ENCODE results near the gene ACTL7B. TPM values are rescaled to one million over a fixed set of nuclear protein-coding genes. Genes with fewer than 3 reads are reported as not detected.
"Not testable (repeated sequence)": the region's sequence is repeated elsewhere in the genome, so short reads cannot be mapped to it uniquely, and the experiment has no call there.

Gene ACTL7B
- total RNA-seq, 1 experiment from 2014 or later = not detected

DNA sequence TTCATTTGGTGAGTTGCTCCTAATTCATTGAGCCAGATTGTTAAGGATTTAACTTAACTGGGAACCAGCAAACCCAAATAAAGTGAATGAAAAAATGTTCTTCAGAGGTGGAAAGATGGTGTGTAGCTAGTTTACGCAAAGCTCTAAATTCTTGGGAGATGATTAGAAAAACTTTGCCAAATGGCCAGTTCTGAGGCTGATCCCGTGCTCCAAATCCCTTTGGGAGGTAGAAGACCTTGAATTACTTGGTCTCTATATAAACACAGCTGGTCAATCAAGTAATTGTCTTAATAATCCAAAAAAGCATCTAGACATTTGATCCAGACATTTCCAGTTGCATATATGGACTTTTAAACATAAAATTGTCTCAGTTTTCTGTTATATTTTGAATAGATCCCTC lies 11.4 kb downstream of the ACTL7B start:
- no peak for DNase-seq (ENCODE audit: low spot score)

DNA sequence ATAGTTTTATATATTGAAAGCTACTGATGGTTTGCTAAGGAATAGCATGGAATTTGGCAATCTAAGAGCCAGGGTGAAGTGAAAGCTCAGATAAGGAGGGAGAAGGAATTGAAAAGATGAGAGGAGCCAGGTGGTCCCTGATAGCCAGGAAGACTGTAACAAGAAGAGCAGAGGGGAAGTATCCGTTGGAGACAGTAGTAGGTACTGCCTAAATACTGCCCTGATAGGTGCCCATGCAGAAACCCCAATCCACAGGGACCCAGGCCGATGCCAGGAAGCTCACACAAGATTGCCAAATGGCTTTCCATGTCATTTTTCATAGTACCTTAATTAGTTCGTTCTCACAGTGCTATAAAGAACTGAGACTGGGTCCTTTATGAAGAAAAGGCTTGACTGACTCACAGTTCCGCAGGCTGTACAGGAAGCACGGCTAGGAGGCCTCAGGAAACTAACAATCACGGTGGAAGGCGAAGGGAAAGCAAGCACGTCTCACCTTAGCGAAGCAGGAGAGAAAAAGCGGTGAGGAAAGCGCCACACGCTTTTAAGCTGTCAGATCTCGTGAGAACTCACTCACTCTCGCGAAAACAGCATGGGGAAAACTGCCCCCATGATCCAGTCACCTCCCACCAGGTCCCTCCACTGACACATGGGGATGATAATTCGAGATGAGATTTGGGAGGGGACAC lies 13.0 kb downstream of the ACTL7B start:
- no peak for DNase-seq (ENCODE audit: low spot score)

DNA sequence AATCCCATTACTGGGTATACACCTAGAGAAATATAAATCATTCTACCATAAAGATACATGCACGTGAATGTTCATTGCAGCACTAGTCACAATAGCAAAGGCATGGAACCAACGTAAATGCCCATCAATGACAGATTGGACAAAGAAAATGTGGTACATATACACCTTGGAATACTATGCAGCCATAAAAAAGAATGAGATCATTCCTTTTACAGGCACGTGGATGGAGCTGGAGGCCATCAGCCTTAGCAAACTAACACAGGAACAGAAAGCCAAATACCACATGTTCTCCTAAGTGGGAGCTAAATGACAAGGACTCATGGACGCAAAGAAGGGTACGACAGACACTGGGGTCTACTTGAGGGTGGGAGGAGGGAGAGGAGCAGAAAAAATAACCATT lies 16.2 kb downstream of the ACTL7B start:
- DNase-seq (ENCODE audit: low spot score) = not testable (repeated sequence)

DNA sequence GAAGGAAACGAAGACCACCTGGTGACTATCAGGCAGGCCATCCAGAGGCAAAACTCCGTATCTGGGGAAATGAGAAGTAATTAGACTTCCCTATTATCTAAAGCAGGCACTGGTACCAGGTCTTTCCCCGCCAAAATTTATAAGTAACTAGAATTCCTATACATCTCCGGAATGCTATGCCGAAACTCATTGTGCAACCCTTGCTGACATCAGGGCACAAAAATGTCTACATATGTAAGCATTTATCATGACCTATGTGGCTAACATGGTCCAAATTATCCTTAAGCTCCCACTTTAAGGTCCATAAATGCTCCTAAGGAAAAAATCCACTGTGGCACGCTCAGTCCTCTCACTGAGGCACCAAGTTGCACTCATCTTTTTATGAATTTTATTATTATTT lies 17.8 kb downstream of the ACTL7B start:
- no peak for DNase-seq (ENCODE audit: low spot score)

DNA sequence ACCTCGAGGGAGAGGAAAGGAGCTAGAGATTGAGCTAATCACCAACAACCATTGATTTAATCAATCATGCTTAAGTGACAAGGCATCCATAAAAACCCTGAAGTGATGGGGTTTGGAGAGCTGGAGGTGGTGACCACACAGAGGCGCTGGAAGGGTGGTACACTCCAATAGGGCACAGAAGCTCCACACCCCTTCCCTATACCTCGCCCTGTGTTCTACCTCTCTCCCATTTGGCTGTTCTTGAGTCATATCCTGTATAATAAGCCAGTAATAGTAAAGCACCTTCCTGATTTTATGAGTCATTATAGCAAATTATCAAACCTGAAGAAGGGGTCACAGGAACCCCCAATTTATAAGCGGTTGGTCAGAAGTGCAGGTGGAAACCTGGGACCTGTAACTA lies 18.3 kb downstream of the ACTL7B start:
- DNase-seq (ENCODE audit: low spot score) = no peak

DNA sequence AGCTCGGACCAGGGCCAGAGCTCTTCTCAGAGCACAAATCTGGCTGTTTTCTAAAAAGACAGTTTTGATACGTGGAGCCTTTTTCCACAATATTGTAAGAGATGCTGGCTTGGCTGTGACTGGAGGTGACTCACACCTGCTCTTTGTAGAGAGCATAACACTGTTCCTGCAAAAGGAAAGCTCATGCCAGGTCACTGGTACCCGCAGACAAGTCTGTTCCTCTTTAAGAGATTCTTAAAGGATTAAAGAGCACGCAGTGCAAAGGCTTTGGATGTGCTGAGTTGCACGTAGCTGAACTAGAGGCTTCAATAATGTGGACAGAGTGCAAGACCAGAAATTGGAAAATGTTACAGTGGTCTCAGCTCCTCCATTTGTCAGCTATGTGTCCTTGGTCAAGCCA lies 19.0 kb downstream of the ACTL7B start:
- DNase-seq (ENCODE audit: low spot score) = no peak

DNA sequence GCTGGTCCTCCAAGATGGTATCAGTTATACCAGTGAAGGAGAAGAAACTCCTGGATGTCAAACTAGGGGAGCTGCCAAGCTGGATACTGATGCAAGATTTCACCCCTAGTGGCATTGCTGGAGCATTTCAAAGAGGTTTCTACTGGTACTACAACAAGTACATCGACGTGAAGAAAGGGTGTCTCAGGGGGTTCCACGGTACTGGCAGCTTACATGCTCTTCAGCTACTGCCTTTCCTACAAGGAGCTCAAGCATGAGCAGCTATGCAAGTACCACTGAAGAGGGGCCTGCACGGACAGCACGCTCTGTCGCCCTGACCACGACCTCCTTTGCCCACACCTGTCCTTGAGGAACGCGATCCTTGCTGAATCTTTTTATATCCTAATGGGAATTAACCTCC lies 19.5 kb downstream of the ACTL7B start:
- DNase-seq (ENCODE audit: low spot score) = no peak

DNA sequence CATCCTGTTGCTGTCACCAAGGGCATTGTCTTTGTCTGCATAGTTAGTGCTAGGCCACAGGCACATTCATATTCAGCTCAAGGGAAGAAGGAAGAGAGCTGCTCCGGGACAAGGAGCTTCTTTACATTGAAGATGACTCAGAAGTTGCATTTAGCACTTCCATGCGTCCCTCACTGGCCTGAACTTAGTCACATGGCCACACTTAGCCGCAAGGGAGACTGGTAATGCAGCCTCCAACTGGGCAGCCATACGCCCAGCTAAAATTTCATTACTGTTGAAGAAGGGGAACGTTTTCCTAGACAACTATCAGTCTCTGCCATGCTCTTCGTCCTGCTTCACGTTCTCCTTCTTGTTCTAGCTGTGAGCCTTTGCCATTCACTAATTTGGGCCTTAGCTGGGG lies 20.0 kb downstream of the ACTL7B start:
- DNase-seq (ENCODE audit: low spot score) = no peak

DNA sequence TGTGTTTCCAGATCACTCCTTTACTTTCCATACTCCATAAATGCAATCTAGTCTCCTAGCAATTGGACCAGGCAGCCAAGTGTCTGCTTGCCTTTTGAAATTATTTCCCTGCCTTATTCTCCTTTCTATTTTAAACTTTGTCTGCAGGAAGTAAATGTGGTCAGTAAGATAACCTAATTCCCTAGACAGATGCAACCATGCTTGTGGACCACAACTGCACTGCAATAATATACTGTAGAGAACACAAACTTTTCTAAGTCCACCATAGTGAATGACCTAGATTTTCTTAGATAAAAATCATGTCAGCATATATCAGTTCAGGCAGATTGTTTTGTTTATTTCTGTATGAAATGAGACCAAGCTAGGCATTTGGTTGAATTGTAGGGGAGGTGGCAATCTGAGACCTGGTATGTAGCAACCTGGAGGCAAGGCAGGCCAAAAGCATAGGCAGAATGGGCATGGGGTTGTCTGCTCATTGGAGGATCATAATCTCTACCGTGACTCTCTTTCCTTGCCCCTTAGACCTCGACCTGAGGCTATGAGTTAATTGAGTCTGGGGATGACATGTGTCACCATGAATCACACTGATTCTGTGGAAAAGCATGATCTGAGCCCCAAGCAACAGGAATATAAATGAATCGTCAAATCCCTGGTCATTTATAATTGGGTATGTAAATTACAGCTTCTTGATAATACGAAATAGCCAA lies 20.7 kb downstream of the ACTL7B start:
- DNase-seq (ENCODE audit: low spot score) = no peak

DNA sequence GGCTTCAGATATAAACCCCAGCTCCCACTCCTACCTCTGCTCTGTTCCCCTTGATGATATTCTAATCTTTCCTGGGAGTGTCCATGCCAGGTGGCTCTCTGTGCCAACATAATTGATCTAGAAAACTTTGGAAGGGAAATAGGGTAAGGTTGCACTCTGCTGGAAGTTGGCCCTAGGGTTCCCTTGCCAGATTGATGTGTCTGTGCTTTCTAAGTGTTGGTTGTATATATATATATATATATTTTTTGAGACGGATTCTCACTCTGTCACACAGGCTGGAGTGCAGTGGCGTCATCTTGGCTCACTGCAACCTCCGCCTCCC lies 23.6 kb downstream of the ACTL7B start:
- DNase-seq (ENCODE audit: low spot score) = no peak

DNA sequence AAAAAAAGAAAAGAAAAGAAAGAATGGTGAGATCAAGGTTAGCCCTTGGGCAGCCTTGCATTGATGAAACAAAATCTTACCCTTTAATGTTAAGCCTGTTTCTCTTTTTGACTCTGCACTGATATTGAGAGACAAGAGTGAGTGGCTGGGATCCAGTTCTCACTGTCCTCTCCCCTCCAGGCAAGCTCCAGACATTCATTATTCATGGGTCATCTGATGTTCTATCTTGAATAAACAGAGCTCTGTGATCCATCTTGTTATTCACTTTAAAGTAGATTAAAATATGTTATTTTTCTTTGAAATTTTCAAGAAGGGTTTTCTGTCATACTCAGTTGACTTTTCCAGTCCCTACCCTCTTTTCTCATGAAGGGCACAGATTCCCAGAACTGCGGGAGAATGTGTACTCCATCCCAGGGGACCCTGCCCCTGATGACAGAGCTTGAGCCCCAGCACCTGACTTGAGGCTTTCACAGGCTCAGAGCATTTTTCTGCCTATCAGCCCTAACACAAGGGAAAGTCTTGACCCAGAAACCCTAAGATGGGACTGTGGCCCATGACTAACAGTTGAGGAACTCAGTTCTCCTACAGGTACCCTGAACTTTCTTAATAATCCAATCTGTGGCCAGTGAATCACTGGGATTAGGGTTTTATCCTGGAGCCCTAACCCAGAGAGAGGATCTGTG lies 24.1 kb downstream of the ACTL7B start:
- no peak for DNase-seq (ENCODE audit: low spot score)

DNA sequence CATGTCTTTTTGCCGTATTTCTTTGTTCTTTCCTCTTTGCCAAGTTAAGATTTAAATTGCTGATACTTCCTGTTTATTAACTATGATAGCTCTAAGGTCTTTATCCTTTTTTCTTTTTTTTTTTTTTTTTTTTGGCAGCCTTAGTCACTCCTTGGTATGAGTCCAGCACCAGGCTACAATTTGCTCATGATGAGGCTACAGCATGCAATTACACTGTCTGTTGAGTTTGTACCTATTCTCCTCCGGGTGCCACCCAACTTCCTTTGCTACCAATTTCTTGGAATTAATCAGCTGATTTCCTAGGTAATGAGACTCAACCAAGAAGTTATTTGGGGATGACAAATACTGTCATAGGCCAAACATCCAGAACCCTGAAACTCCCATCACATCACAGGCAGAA lies 25.5 kb downstream of the ACTL7B start:
- DNase-seq (ENCODE audit: low spot score) = no peak

DNA sequence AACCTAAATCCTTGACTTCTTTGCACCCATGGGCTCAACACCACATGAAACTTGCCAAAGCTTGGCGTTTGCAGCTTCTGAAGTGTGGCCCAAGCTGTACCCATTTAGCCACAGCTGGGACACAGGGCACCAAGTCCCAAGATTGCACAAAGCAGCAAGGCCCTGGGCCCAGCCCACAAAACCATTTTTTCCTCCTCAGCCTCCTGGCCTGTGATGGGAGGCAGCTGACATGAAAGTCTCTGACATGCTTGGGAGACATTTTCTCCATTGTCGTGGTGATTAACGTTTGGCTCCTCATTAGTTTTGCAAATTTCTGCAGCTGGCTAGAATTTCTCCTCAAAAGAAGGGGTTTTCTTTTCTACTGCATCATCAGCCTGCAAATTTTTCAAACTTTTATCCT lies 32.0 kb downstream of the ACTL7B start:
- DNase-seq (ENCODE audit: low spot score) = no peak

DNA sequence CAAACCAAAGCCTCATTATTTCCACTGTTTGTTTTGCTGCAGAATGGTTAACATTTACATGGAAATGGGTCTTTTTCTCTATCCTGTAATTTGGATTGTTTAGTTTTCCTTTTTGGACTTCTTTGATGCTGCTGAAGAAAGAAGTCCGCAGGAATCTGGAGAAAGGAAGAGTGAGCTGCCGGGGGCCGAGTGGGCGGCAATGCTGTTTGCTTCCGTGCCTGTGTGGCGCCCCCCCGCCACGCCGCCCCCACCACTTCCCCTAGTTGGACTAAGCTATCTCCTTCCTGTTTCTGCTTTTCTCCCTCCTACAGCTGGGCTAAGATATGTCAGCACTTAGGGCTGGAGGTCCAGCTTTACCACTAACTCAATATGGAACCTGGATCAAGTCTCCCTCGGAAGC lies 39.7 kb downstream of the ACTL7B start:
- DNase-seq (ENCODE audit: low spot score) = no peak

DNA sequence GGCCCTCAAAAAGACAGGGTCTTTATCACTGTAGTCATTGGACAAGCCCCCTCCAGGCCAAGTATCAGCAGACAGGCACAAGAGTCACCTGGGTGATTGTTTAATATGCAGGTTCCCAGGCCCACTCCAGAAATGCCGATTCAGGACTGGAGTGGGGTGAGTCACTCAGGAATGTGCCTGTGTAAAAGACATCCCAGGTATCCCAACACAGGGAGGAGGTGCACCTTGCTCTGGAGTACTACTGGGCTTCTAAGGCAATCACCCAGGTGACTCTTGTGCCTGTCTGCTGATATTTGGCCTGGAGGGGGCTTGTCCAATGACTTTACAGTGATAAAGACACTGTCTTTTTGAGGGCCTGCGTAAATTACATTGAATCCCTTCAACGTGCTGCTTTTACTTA lies 40.6 kb downstream of the ACTL7B start:
- DNase-seq (ENCODE audit: low spot score) = no peak

DNA sequence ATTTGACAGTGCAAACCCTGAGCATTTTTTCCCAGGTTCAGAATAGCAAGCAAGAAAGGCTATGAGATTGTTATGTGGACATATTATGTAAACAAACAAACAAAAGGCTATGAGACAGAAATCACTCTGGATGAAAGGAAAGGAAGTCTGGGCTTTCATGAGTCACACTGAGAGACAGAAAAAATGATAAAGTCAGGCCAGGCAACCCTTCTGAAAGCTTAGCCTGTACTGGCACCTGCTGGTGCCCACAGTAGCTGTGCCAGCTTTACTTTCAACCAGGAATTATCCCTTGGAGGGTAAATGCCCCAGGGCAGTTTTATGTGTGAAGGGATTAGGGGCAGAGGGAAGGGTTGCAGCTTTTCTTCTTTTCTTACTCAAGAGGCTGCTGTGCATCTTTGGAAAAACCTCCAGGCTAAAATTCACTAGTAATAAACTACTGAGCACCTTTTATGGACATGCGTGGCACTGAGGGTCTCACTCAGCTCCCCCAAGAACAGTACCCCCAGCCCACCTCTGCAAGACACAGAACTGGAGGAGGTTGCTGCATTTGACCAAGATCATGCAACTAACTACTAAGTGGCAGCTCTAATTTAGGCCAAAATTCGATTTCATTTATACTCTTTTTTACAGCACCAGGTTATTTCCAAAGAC lies 41.7 kb downstream of the ACTL7B start:
- DNase-seq (ENCODE audit: low spot score) = peak; percentile 65

DNA sequence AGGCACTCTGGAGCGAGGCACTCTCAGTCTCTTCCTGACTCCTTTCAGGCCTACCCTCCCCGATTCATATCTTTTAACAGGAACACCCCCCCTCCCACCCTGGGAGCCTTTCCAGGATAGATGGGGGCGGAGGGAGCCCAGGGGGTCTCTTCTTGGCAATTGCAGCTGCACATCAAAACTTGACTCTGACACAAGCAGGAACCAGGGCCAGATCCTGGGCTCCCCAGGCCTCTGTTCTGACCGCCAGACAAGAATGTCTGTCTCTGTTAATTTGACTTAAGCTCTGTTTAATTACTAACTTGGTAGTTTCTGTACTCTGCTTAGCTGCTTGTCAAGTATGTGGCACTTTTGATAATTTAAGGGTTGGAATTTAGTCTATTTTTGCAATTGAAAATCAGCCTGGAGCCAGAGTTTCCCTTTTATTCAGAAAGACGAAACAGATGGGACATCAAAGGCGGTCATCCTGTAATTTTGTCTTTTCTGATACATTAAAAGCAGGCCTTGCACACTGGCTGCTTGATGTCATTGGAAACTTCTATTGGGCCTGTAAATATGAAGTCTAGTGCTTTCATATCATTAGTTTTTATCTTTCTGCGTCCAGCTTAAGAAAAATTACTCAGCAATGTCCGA lies 43.3 kb downstream of the ACTL7B start:
- no peak for DNase-seq (ENCODE audit: low spot score)

DNA sequence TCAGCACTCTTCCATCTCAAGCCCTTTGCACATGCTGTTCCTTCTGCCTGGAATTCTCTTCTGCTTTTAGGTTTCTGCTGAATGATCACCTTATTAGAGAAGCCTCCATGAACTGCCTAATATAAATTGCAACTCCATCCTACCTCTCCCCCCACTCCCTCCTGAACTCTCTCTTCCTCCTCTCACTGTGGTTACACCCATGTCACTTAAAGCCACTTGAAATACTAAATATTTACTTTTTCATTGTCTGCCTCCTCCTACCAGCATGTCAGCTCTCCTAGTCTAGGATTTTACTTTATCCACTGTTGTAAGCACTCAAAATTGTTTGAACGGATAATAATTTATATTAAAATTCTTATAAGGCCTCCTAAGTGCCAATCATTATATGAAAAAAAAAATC lies 43.8 kb downstream of the ACTL7B start:
- no peak for DNase-seq (ENCODE audit: low spot score)

DNA sequence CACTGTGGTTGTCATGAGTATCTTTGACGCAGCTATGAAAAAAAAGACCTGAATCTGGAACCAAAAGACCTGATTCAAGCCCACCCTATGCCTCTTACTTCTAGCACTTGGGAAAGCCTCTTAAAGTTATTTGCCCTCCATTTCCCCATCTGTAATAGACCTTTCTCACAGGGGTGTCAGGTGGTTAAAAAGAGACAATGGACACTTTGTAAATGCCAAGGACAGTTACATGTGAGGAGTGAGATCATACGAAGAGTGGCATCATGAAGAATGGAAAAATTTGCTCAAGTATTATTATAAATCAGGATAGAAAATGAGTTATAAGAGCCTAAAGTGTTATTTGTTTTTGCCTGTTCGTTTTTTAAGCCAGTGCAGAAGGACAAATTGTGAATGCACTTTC lies 46.5 kb downstream of the ACTL7B start:
- DNase-seq (ENCODE audit: low spot score) = no peak

All from H4 (cell line).